Endodermal cell (in vitro differentiated cells): Measurements from ENCODE around the gene HIPK1. TPM values are rescaled to one million over a fixed set of nuclear protein-coding genes. Genes with fewer than 3 reads are reported as not detected.

Experiments used
- DNase-seq: peaks from one replicate; pipeline ENCODE4 v3.0.0-alpha.2; 2017
- H3K27ac ChIP-seq: 2 replicates; pipeline ENCODE4 v1.5.1; 2013; ENCODE audit warnings: mild to moderate bottlenecking, low read depth, low read length, moderate library complexity
- H3K27me3 ChIP-seq: 2 replicates; pipeline ENCODE4 v1.6.1; 2013; ENCODE audit warnings: mild to moderate bottlenecking, low read length, moderate library complexity; ENCODE audit not compliant: insufficient read depth, control insufficient read depth, poor library complexity, severe bottlenecking
- H3K36me3 ChIP-seq: 2 replicates; pipeline ENCODE4 v1.7.0; 2013; ENCODE audit warnings: mild to moderate bottlenecking, low read length, moderate library complexity; ENCODE audit not compliant: control insufficient read depth, insufficient read depth
- H3K4me1 ChIP-seq: one replicate; pipeline ENCODE4 v1.7.0; 2013; ENCODE audit warnings: low read length; ENCODE audit not compliant: control insufficient read depth, insufficient read depth
- H3K4me3 ChIP-seq: 2 replicates; pipeline ENCODE4 v1.5.1; 2013; ENCODE audit warnings: mild to moderate bottlenecking, low read length, moderate library complexity
- H3K9ac ChIP-seq: 2 replicates; pipeline ENCODE4 v1.6.1; 2013; ENCODE audit warnings: mild to moderate bottlenecking, low read length, moderate library complexity; ENCODE audit not compliant: poor library complexity, severe bottlenecking; ENCODE audit errors: extremely low read depth
- H3K9me3 ChIP-seq: 2 replicates; pipeline ENCODE4 v1.6.1; 2013; ENCODE audit warnings: mild to moderate bottlenecking, low read length, moderate library complexity; ENCODE audit not compliant: control insufficient read depth
- H3K27ac Mint-ChIP-seq: 2 replicates; pipeline ENCODE4 v1.8.0; 2020; ENCODE audit warnings: mixed read lengths
- H3K27me3 Mint-ChIP-seq: 2 replicates; pipeline ENCODE4 v1.8.0; 2021; ENCODE audit warnings: mild to moderate bottlenecking, mixed read lengths; ENCODE audit not compliant: insufficient read depth
- H3K36me3 Mint-ChIP-seq: 2 replicates; pipeline ENCODE4 v1.8.0; 2020; ENCODE audit warnings: low read depth, mixed read lengths
- H3K4me1 Mint-ChIP-seq: 2 replicates; pipeline ENCODE4 v1.8.0; 2020; ENCODE audit warnings: mixed read lengths
- H3K4me3 Mint-ChIP-seq: 2 replicates; pipeline ENCODE4 v1.8.0; 2020; ENCODE audit warnings: mild to moderate bottlenecking, moderate library complexity, mixed read lengths
- H3K9me3 Mint-ChIP-seq: 2 replicates; pipeline ENCODE4 v1.8.0; 2020; ENCODE audit warnings: mild to moderate bottlenecking, mixed read lengths
- CTCF ChIP-seq: fragments of 200-600 bp; sonication (generic); conservative IDR thresholded peaks from 2 replicates; pipeline ENCODE4 v1.5.0; 2021; ENCODE audit warnings: antibody characterized with exemption, mild to moderate bottlenecking
- WGBS, 2 experiments: methylation state at CpG; one replicate each; pipeline versions ENCODE4 v1.1.5 to v1.1.7; 2013; ENCODE audit warnings: missing lambda C conversion rate in 2 of 2, mixed read lengths in 1 of 2; ENCODE audit not compliant: insufficient coverage in 1 of 2, insufficient read length in 1 of 2; 5-methylcytosine and 5-hydroxymethylcytosine counted together
- total RNA-seq, 2 donors: library from RNA; stranded (reverse); fragmentation: NEBNext Ultra II Directional in 1 of 2; extraction: Animal tissue kit (Norgen Biotek cat#: 25700) in 1 of 2; gene quantifications; 2 replicates in 1 of 2; 3 replicates in 1 of 2; pipeline ENCODE4 v1.2.1, GENCODE V29; 2021

Gene HIPK1
- total RNA-seq, 2 donors from 2014 or later, result 71.4 to 79.2 TPM

DNA sequence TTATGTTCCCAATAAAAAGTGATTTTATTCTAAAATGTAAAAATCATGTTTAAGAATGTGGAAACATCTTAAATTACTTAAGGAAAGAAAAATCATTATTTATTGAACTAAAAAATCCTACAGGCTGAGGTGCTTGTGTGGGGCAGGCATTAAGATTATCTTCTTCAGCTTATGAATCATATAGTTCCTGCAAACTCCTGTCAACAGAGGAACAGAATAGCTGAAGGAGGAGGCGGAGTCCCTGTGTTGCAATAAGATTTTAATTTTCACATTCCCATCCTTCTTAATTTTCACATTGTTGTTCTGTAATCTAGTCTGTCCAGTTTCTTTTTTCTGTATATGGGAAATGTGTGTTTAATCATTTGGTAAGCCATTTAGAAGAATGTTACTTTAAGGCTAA, 29.6 kb downstream of the HIPK1 start:
- Mint-ChIP-seq H3K36me3 (peaks cover 60% of the 10 kb centered on the region), H3K9me3 (no peaks in the 10 kb centered on the region), H3K4me3 (no peak overlapping the region), H3K27me3 (no peaks in the 10 kb centered on the region), H3K4me1 (no peaks in the 10 kb centered on the region), H3K27ac (no peak overlapping the region)
- Histone ChIP-seq H3K36me3 (peaks cover 89% of the 10 kb centered on the region), H3K4me1 (no peaks in the 10 kb centered on the region), H3K27ac (no peak overlapping the region), H3K9me3 (no peaks in the 10 kb centered on the region), H3K27me3 (no peaks in the 10 kb centered on the region), H3K9ac (no peak overlapping the region), H3K4me3 (no peak overlapping the region)
- 100% methylated on average over 1 of the region's 1 CpG; no CpG with 5 or more reads in 1 of the 2 experiments for WGBS, 2 experiments
- DNase-seq, result no peak
- TF ChIP-seq CTCF, result no peak

GRCh38 chr1:113963281-113963906, 34.3 kb downstream of the HIPK1 start:
- Mint-ChIP-seq H3K27me3 (no peaks in the 10 kb centered on the region), H3K4me1 (no peaks in the 10 kb centered on the region), H3K4me3 (no peak overlapping the region), H3K9me3 (peaks cover 4% of the 10 kb centered on the region), H3K27ac (no peak overlapping the region), H3K36me3 (peaks cover 69% of the 10 kb centered on the region)
- no peak for DNase-seq
- Histone ChIP-seq H3K9me3 (peaks cover 10% of the 10 kb centered on the region), H3K9ac (no peak overlapping the region), H3K27ac (no peak overlapping the region), H3K4me3 (no peak overlapping the region), H3K27me3 (no peaks in the 10 kb centered on the region), H3K4me1 (no peaks in the 10 kb centered on the region), H3K36me3 (peaks cover 89% of the 10 kb centered on the region)
- TF ChIP-seq CTCF, result peak; percentile 39
- WGBS, 2 experiments, result 91 to 95% methylated on average over 3 to 12 of the region's 12 CpGs

GRCh38 chr1:113965703-113966412, 36.7 kb downstream of the HIPK1 start:
- 90 to 98% methylated on average over 3 to 4 of the region's 4 CpGs for WGBS, 2 experiments
- H3K4me3 Mint-ChIP-seq, result no peak overlapping the region
- H3K36me3 Mint-ChIP-seq, result peaks cover 81% of the 10 kb centered on the region
- H3K9me3 ChIP-seq, result peaks cover 10% of the 10 kb centered on the region
- no peak overlapping the region for H3K27ac Mint-ChIP-seq
- no peaks in the 10 kb centered on the region for H3K4me1 Mint-ChIP-seq
- H3K9me3 Mint-ChIP-seq, result peaks cover 4% of the 10 kb centered on the region
- no peaks in the 10 kb centered on the region for H3K4me1 ChIP-seq
- H3K9ac ChIP-seq, result no peak overlapping the region
- no peaks in the 10 kb centered on the region for H3K27me3 ChIP-seq
- TF ChIP-seq CTCF, result no peak
- H3K27me3 Mint-ChIP-seq, result no peaks in the 10 kb centered on the region
- no peak for DNase-seq
- no peak overlapping the region for H3K4me3 ChIP-seq
- no peak overlapping the region for H3K27ac ChIP-seq
- H3K36me3 ChIP-seq, result peaks cover 91% of the 10 kb centered on the region
